T follicular helper cell (primary cell): ENCODE results near the gene TCF7L1.
"Not testable (repeated sequence)": the region's sequence is repeated elsewhere in the genome, so short reads cannot be mapped to it uniquely, and the experiment has no call there.

Experiments
- DNase-seq: peaks from one replicate; pipeline ENCODE4 v3.0.0-alpha.2; 2020; ENCODE audit warnings: low read depth

Gene TCF7L1

GRCh38 chr2:85131116-85131515 is 2.1 kb upstream of the TCF7L1 start:
- no peak for DNase-seq

DNA sequence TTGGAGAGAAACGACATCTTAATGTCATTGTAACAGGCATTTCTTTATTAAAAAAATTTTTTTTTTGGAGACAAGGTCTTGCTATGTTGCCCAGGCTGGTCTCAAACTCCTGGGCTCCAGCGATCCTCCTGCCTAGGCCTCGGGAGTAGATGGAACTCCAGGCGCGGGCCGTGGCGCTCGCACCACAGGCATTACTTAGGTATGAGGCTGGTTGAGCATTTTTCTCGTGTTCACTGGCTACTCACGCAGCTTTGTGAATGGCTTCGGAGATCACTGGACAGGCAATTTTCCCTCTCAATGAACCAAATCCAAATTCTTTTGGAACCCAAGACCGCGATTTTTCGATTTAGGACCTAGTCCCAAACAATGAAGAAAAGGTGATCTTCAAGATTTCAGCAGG is 795 bp upstream of the TCF7L1 start:
- DNase-seq: no peak

DNA sequence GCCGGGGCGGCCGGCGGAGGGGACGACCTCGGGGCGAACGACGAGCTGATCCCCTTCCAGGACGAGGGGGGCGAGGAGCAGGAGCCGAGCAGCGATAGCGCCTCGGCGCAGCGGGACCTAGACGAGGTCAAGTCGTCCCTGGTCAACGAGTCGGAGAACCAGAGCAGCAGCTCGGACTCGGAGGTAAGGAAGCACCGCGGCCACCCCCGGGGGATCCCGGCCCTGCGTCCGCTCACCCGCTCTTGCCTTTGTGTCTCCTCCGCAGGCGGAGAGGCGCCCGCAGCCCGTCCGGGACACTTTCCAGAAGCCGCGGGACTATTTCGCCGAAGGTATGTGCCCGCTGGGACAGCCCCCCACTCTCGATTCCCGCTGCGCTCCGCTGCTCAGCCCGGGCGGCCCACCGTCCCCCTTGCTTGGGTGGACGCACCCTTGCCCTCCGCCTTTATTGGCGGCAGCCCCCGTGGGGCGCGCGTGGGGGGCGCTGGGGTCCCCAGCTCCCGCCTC is 611 bp downstream of the TCF7L1 start:
- DNase-seq: no peak

DNA sequence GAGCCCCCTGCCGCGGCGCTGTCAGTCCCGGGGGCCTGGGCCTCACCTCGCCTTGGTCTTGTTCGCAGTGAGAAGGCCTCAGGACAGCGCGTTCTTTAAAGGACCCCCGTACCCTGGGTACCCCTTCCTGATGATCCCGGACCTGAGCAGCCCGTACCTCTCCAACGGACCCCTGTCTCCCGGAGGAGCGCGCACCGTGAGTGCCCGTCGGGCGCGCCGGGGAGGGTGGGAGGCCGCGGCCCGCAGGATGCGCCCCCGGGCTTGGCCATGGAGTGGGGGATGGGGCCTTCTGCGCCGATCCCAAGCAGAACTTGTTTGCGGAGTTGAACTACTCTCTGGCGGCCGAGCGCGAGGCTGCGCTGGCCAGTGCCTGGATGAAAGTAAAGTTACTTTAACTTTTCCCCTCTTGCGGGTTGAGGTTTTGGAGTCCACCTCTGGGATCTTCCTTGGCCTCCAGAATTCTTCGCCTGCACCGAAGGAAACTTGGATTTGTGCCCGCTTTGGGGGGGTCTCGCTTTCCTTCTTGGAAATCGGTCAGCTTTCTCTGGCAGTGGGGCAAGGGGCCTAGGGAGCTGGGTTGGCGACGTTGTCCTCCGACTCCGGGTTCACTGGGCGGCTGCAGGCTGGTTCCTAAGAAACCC is 1.2 kb downstream of the TCF7L1 start:
- DNase-seq: no peak

DNA sequence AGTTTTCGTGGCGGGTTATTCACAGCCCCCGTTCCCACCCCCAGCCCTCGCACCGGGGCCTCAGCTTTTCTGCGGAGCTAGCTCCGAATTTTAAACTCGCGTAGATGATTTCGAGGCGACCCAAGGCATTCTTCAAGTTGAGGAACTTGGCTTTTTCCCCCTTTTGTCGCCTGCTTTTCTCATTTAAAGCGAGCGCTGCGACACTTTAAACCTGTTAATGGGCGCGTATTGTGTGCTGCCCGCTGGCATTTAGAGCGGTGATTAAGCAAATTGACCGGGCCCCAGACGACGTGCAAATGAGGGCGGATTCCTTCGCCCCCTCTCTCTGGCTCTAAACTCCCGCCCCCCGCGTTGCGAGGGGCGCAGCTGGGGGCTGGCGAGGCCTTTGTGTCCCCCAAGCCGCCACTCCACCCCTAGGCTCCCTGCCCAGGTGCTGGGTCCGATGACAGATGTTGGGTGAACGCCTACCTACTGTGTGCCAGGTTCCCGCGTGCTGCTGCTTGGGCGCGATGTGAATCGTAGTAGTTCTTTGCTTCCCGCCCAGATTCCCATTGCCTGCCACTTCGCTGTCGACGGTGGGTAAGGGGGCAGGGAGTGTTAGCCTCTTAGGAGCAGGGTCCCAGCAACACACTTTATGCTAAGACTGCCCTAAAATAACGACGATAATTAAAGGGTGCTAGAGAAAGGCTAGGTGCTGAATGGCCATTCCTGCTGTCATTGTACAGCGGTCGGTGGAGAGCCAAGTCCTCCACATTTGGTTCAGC is 1.9 kb downstream of the TCF7L1 start:
- DNase-seq: no peak

- DNase-seq: no peak
These were observed 2.4 kb downstream of the TCF7L1 start for GRCh38 chr2:85135660-85135914.

DNA sequence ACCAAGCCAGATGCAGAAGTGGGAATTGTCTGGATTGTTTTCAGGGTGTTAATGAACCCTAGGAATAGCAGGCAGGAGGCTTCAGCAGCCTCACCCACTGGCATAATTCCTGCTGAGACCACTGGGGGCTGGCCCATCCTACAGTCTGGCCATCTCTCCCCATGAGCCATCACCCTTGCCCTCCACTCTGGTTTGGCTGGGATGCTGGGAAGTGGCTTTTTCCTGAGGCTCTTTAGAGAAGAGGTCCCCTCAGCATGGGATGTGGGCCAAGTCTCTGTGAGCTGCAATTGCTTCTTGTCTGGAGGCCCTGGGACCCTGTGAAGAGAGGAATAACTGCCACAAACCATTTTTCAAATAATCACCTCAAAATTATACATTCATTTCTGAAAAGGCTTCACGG is 4.0 kb downstream of the TCF7L1 start:
- no peak for DNase-seq

GRCh38 chr2:85143463-85144082 is 10.4 kb downstream of the TCF7L1 start:
- no peak for DNase-seq

- DNase-seq: no peak
These were observed 12.1 kb downstream of the TCF7L1 start for GRCh38 chr2:85145116-85145820.

- no peak for DNase-seq
These were observed 15.0 kb downstream of the TCF7L1 start for GRCh38 chr2:85148190-85148589.

- no peak for DNase-seq
These were observed 17.8 kb downstream of the TCF7L1 start for GRCh38 chr2:85151026-85151425.

DNA sequence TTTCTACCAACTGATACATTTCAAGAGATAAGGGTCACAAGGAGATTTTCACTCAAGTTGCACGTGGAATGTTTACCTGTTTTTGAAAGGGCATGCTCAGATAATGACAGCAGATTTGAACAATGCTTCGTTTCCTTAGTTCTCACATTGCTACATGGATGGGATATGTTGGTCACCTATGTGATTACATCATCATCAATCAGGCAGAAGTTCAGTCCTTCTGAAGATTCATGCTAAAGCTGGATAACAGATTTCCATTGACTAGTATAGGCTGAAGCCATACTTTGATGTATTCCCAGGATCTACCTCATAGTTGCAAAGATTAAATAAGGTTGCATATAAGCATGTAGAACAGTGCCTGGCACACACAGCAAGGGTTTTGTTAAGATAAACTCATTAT is 19.7 kb downstream of the TCF7L1 start:
- DNase-seq: no peak

DNA sequence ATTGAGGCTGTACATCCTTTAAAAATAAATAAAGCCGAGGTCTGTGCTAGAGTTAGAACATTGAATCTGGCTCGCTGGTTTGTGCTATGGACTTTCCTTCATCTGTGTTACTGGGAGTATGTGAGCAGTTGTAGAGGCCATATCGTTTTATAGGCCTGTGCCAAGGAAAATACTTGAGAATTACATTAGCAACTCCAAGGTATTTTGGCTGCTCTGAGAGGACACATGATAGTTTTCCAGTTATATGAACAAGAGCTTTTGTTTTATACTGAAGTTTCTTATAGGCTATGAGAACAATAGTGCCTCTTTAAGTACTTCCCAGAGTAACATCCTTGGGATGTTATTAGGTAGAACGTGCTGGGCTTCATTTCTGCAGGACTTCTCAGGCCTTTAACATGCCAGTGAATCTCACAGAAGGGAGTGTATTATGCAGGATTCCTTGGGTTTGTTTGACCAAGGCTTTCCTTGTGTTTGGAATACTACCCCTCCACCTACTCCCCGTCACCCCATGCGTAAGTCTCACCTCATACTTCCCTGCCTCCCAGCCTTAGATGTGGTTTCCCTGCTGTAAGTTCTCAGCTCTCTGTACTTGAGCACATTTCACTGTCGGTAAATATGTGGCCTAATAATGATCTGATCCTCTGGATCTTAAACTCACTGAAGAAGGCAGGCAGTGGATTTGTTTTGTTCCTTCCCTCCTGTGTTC is 21.0 kb downstream of the TCF7L1 start:
- no peak for DNase-seq

DNA sequence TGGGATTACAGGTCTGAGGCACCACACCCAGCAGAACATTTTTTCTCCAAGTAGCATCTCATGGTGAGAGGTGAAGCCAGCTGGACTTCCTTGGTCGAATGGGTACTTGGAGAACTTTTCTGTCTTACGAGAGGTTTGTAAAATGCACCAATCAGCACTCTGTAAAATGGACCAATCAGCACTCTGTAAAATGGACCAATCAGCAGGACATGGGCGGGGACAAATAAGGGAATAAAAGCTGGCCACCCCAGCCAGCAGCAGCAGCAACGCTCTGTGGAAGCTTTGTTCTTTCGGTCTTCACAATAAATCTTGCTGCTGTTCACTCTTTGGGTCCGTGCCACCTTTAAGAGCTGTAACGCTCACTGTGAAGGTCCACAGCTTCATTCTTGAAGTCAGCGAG is 21.9 kb downstream of the TCF7L1 start:
- DNase-seq: not testable (repeated sequence)

- DNase-seq: no peak
These were observed 23.0 kb downstream of the TCF7L1 start for GRCh38 chr2:85156153-85156552.

DNA sequence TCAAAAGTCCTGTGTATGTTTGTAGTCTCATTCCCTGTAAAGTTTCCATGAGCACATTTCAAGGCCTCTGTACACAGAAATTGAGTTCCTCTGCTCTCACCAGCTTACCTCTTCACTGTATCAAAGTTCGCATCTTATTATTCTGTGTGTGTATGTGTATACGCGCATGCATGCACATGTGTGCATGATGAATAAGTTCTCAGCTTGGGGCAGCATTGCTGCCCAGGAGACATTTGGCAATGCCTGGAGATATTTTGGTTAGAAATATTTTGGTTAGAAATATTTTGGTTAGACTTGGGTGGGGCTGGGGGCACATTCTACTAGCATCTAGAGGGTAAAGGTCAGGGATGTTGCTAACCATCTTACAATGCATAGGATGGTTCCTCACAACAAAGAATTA is 23.4 kb downstream of the TCF7L1 start:
- no peak for DNase-seq

- DNase-seq: no peak
These were observed 24.2 kb downstream of the TCF7L1 start for GRCh38 chr2:85157345-85157744.

GRCh38 chr2:85158559-85159273 is 25.5 kb downstream of the TCF7L1 start:
- DNase-seq: no peak

DNA sequence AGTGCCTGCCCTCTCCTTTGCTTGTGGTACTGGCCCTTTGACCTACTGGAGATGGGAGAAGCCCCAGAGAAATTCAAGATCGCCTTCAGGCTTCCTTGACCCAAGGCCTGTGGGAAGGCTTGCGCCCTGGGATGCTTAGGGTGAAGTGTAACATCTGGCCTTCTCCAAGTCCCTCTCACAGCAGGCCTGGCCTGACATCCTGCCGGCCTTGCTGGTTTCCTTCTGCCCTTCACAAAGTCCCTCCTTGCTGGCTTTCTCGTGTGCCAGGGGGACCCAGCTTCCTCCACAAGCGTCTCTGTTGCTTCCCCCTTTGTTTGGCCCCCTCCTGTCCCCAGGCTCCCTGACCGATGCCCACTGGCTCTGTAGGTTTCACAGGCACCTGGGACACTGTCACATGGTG is 26.4 kb downstream of the TCF7L1 start:
- no peak for DNase-seq

GRCh38 chr2:85160966-85161960 is 28.1 kb downstream of the TCF7L1 start:
- DNase-seq: no peak
